ENCODE data around the gene CUX1. TPM values are rescaled to one million over a fixed set of nuclear protein-coding genes. Genes with fewer than 3 reads are reported as not detected.
"Not testable (repeated sequence)": the region's sequence is repeated elsewhere in the genome, so short reads cannot be mapped to it uniquely, and the experiment has no call there.

CUX1 gene
- total RNA-seq, 1 donor from 2014 or later: 101 TPM

- no peak overlapping the region for H3K27ac ChIP-seq
- no peaks in the 10 kb centered on the region for H3K36me3 ChIP-seq
- no peaks in the 10 kb centered on the region for H3K27me3 ChIP-seq
- H3K4me3 ChIP-seq: no peak overlapping the region
- TF ChIP-seq, protein P1, sequence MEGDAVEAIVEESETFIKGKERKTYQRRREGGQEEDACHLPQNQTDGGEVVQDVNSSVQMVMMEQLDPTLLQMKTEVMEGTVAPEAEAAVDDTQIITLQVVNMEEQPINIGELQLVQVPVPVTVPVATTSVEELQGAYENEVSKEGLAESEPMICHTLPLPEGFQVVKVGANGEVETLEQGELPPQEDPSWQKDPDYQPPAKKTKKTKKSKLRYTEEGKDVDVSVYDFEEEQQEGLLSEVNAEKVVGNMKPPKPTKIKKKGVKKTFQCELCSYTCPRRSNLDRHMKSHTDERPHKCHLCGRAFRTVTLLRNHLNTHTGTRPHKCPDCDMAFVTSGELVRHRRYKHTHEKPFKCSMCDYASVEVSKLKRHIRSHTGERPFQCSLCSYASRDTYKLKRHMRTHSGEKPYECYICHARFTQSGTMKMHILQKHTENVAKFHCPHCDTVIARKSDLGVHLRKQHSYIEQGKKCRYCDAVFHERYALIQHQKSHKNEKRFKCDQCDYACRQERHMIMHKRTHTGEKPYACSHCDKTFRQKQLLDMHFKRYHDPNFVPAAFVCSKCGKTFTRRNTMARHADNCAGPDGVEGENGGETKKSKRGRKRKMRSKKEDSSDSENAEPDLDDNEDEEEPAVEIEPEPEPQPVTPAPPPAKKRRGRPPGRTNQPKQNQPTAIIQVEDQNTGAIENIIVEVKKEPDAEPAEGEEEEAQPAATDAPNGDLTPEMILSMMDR (IDR thresholded peaks at IDR 0.05): no peak
- intact Hi-C loops (cut with DNase I): no loop called here
- DNase-seq (ENCODE audit: low spot score in 2 of 2): no peak
- H3K9me3 ChIP-seq: no peaks in the 10 kb centered on the region
- peaks cover 0 to 15% of the 10 kb centered on the region in 2 donors for H3K4me1 ChIP-seq
Measured at GRCh38 chr7:101865031-101865430, 47.6 kb downstream of the CUX1 start.

- Histone ChIP-seq H3K9me3 (no peaks in the 10 kb centered on the region), H3K27ac (no peak overlapping the region), H3K27me3 (no peaks in the 10 kb centered on the region), H3K4me1 (peaks cover 0 to 14% of the 10 kb centered on the region in 2 donors), H3K36me3 (no peaks in the 10 kb centered on the region), H3K4me3 (no peak overlapping the region)
- TF ChIP-seq, protein P1 (IDR thresholded peaks at IDR 0.05): no peak
- intact Hi-C loops (cut with DNase I): no loop called here
- no peak for DNase-seq (ENCODE audit: low spot score in 2 of 2)
Measured at GRCh38 chr7:101865455-101865854, 48.0 kb downstream of the CUX1 start.

DNA sequence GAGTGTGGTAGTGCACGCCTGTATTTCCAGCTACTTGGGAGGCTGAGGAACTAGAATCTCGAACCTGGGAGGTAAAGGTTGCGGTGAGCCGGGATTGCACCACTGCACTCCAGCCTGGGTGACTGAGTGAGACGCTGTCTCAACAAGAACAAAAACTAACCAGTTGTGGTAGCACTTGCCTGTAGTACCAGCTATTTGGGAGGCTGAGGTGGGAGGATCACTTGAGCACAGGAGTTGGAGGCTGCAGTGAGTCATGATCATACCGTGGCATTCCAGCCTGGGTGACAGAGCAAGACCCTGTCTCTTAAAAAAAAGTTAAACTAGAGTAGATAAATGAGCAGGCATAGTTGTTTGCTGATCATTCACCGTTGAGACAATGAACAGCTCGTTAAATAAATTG lies 48.9 kb downstream of the CUX1 start:
- no peaks in the 10 kb centered on the region for H3K27me3 ChIP-seq
- no peaks in the 10 kb centered on the region for H3K36me3 ChIP-seq
- H3K4me1 ChIP-seq: peaks cover 0 to 8% of the 10 kb centered on the region in 2 donors
- H3K4me3 ChIP-seq: no peak overlapping the region
- H3K9me3 ChIP-seq: no peaks in the 10 kb centered on the region
- TF ChIP-seq, protein P1 (IDR thresholded peaks at IDR 0.05): no peak
- H3K27ac ChIP-seq: no peak overlapping the region
- intact Hi-C loops (cut with DNase I): no loop called here
- no peak for DNase-seq (ENCODE audit: low spot score in 2 of 2)

- intact Hi-C loops (cut with DNase I): no loop called here
- Histone ChIP-seq H3K27me3 (no peaks in the 10 kb centered on the region), H3K36me3 (no peaks in the 10 kb centered on the region), H3K9me3 (no peaks in the 10 kb centered on the region), H3K4me3 (no peak overlapping the region), H3K27ac (no peak overlapping the region), H3K4me1 (peaks cover 0 to 7% of the 10 kb centered on the region in 2 donors)
- TF ChIP-seq, protein P1 (IDR thresholded peaks at IDR 0.05): no peak
- DNase-seq (ENCODE audit: low spot score in 2 of 2): no peak
Measured at GRCh38 chr7:101867265-101867664, 49.8 kb downstream of the CUX1 start.

DNA sequence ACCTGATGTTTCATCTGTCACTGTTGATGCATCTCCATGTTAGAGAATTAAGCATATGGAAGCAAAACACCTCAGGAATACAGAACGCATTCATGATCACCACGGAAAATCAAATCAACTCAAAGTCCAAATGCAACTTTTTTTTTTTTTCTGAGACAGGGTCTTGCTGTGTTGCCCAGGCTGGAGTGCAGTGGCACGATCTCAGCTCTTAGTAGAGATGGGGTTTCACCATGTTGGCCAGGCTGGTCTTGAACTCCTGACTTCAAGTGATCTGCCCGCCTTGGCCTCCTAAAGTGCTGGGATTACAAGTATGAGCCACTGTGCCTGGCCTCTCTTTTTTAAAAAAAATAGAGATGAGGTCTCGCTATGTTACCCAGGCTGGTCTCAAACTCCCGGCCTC lies 50.3 kb downstream of the CUX1 start:
- H3K27ac ChIP-seq; H3K4me3 ChIP-seq; H3K36me3 ChIP-seq; H3K4me1 ChIP-seq; H3K27me3 ChIP-seq; intact Hi-C loops (cut with DNase I); DNase-seq (ENCODE audit: low spot score in 2 of 2); H3K9me3 ChIP-seq: not testable (repeated sequence)

DNA sequence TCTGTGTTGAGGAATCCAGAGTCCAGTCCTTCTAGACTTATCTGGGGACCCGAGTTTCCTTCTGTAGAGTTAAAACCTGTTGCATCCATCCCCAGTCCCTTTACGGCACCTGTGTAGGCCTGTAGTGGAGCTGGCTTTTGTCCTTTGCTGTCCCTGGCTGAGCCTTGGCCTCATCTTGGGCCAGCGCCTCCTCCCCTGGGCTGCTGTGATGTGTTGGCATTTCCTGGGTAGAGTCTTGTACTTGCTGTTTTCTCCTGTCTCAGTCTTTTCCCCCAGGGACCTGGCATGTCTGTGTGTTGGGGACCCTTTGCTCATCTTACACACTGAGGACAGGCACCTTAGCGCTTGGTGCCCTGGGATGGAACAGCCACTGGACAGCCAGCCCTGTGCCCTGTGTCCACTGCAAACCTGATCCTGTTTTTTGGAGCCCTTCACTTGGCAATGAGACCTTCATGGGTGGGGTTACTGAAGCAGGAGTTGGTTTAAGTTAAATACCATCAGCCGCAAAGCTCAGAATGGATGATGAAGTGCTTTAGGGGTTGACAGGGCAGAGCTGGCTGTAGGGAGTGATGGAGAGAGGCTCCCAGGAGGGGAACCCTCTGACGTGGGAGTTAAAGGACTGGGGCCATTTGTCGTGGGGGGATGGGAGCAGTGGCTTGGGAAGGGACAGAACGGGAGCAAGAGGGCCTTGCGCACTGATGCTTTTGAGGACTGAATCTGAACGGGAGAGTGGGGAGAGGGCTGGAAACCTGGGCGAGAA lies 50.9 kb downstream of the CUX1 start:
- H3K27ac ChIP-seq: no peak overlapping the region
- TF ChIP-seq, protein P1 (IDR thresholded peaks at IDR 0.05): no peak
- no peak overlapping the region for H3K4me3 ChIP-seq
- no peaks in the 10 kb centered on the region for H3K36me3 ChIP-seq
- H3K27me3 ChIP-seq: no peaks in the 10 kb centered on the region
- intact Hi-C loops (cut with DNase I): no loop called here
- peaks cover 0 to 7% of the 10 kb centered on the region in 2 donors for H3K4me1 ChIP-seq
- no peak for DNase-seq (ENCODE audit: low spot score in 2 of 2)
- H3K9me3 ChIP-seq: no peaks in the 10 kb centered on the region
